Endodermal cell (in vitro differentiated cells): Measurements from ENCODE around the gene EMC10. TPM values are rescaled to one million over a fixed set of nuclear protein-coding genes. Genes with fewer than 3 reads are reported as not detected.
A peak's percentile ranks its signal among the peaks of the same experiment; 100 is the strongest.

Experiments used
- DNase-seq: peaks from one replicate; pipeline ENCODE4 v3.0.0-alpha.2; 2017
- H3K27ac ChIP-seq: 2 replicates; pipeline ENCODE4 v1.5.1; 2013; ENCODE audit warnings: mild to moderate bottlenecking, low read depth, low read length, moderate library complexity
- H3K27me3 ChIP-seq: 2 replicates; pipeline ENCODE4 v1.6.1; 2013; ENCODE audit warnings: mild to moderate bottlenecking, low read length, moderate library complexity; ENCODE audit not compliant: insufficient read depth, control insufficient read depth, poor library complexity, severe bottlenecking
- H3K36me3 ChIP-seq: 2 replicates; pipeline ENCODE4 v1.7.0; 2013; ENCODE audit warnings: mild to moderate bottlenecking, low read length, moderate library complexity; ENCODE audit not compliant: control insufficient read depth, insufficient read depth
- H3K4me1 ChIP-seq: one replicate; pipeline ENCODE4 v1.7.0; 2013; ENCODE audit warnings: low read length; ENCODE audit not compliant: control insufficient read depth, insufficient read depth
- H3K4me3 ChIP-seq: 2 replicates; pipeline ENCODE4 v1.5.1; 2013; ENCODE audit warnings: mild to moderate bottlenecking, low read length, moderate library complexity
- H3K9ac ChIP-seq: 2 replicates; pipeline ENCODE4 v1.6.1; 2013; ENCODE audit warnings: mild to moderate bottlenecking, low read length, moderate library complexity; ENCODE audit not compliant: poor library complexity, severe bottlenecking; ENCODE audit errors: extremely low read depth
- H3K9me3 ChIP-seq: 2 replicates; pipeline ENCODE4 v1.6.1; 2013; ENCODE audit warnings: mild to moderate bottlenecking, low read length, moderate library complexity; ENCODE audit not compliant: control insufficient read depth
- H3K27ac Mint-ChIP-seq: 2 replicates; pipeline ENCODE4 v1.8.0; 2020; ENCODE audit warnings: mixed read lengths
- H3K27me3 Mint-ChIP-seq: 2 replicates; pipeline ENCODE4 v1.8.0; 2021; ENCODE audit warnings: mild to moderate bottlenecking, mixed read lengths; ENCODE audit not compliant: insufficient read depth
- H3K36me3 Mint-ChIP-seq: 2 replicates; pipeline ENCODE4 v1.8.0; 2020; ENCODE audit warnings: low read depth, mixed read lengths
- H3K4me1 Mint-ChIP-seq: 2 replicates; pipeline ENCODE4 v1.8.0; 2020; ENCODE audit warnings: mixed read lengths
- H3K4me3 Mint-ChIP-seq: 2 replicates; pipeline ENCODE4 v1.8.0; 2020; ENCODE audit warnings: mild to moderate bottlenecking, moderate library complexity, mixed read lengths
- H3K9me3 Mint-ChIP-seq: 2 replicates; pipeline ENCODE4 v1.8.0; 2020; ENCODE audit warnings: mild to moderate bottlenecking, mixed read lengths
- WGBS, 2 experiments: methylation state at CpG; one replicate each; pipeline versions ENCODE4 v1.1.5 to v1.1.7; 2013; ENCODE audit warnings: missing lambda C conversion rate in 2 of 2, mixed read lengths in 1 of 2; ENCODE audit not compliant: insufficient coverage in 1 of 2, insufficient read length in 1 of 2; 5-methylcytosine and 5-hydroxymethylcytosine counted together
- total RNA-seq, 2 donors: library from RNA; stranded (reverse); fragmentation: NEBNext Ultra II Directional in 1 of 2; extraction: Animal tissue kit (Norgen Biotek cat#: 25700) in 1 of 2; gene quantifications; 2 replicates in 1 of 2; 3 replicates in 1 of 2; pipeline ENCODE4 v1.2.1, GENCODE V29; 2021
- TF ChIP-seq, protein P1 (sequence below): fragments of 200-600 bp; sonication (generic); conservative IDR thresholded peaks from 2 replicates; pipeline ENCODE4 v1.5.0; 2021; ENCODE audit warnings: antibody characterized with exemption, mild to moderate bottlenecking

Gene EMC10
- total RNA-seq, 2 donors from 2014 or later: 119 to 123 TPM

DNA sequence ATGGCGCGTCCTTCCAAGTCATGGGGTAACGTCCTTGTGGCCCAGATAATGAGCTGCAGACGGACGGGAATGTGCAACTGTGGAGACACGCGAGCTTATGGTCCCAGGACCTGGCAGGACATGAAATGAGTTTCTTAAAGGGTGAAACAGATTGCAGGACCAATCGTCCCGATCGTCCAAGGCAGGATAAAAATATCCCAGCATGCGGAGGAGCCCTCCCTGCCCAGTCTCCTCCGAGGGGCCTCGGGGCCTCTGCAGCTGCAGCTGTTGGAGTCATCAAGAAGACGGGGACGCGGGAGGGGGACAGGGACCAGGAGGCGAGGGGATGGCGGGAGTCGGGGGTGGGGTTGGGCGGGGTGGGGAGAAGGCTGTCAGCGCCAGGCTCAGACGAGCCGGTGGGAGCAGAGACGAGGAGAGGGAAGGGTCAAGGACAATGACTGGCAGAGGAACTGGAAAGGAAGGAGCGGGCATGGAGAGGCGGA is 14.7 kb downstream of the EMC10 start:
- WGBS, 2 experiments: 87 to 90% methylated on average over 17 to 26 of the region's 26 CpGs

DNA sequence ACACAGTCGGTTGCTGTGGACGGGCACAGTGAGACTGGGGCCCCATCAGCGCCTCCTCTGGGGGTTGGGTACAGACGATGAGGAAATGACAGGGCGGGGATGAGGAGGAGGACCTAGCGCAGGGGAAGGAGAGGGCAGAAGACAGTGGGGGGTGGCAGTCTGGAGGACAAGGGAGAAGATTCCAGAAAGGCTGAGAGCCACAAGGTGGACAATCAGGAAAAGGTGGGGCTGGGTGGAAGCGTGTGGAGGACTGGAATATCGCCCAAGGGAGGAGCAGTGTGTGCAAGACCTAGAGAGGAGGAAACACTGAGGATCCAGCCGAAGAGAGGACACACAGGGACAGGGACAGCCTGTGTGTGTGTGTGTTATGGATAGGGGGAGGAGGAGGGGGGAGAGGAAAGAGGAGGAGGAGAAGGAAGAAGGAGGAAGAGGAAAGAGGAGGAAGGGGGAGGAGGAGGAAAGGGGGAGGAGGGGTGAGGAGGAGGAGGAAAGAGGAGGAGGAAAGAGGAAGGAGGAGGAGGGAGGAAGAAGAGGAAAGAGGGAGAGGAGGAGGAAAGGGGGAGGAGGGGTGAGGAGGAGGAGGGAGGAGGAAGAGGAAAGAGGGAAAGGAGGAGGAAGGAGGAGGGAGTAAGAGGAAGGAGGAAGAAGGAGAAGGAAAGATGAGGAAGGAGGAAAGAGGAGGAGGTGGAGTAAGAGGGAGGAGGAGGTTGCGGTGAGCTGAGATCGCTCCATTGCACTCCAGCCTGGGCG is 16.2 kb downstream of the EMC10 start:
- 28 to 57% methylated on average over 5 to 9 of the region's 12 CpGs for WGBS, 2 experiments
- Histone ChIP-seq H3K4me1 (no peaks in the 10 kb centered on the region), H3K9ac (no peak overlapping the region), H3K4me3 (no peak overlapping the region), H3K27me3 (peaks cover 31% of the 10 kb centered on the region), H3K27ac (no peak overlapping the region), H3K9me3 (peaks cover 9% of the 10 kb centered on the region), H3K36me3 (no peaks in the 10 kb centered on the region)
- TF ChIP-seq, protein P1, sequence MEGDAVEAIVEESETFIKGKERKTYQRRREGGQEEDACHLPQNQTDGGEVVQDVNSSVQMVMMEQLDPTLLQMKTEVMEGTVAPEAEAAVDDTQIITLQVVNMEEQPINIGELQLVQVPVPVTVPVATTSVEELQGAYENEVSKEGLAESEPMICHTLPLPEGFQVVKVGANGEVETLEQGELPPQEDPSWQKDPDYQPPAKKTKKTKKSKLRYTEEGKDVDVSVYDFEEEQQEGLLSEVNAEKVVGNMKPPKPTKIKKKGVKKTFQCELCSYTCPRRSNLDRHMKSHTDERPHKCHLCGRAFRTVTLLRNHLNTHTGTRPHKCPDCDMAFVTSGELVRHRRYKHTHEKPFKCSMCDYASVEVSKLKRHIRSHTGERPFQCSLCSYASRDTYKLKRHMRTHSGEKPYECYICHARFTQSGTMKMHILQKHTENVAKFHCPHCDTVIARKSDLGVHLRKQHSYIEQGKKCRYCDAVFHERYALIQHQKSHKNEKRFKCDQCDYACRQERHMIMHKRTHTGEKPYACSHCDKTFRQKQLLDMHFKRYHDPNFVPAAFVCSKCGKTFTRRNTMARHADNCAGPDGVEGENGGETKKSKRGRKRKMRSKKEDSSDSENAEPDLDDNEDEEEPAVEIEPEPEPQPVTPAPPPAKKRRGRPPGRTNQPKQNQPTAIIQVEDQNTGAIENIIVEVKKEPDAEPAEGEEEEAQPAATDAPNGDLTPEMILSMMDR: no peak
- Mint-ChIP-seq H3K9me3 (peaks cover 3% of the 10 kb centered on the region), H3K36me3 (peaks cover 10% of the 10 kb centered on the region), H3K27me3 (peaks cover 84% of the 10 kb centered on the region), H3K27ac (no peak overlapping the region), H3K4me3 (no peak overlapping the region), H3K4me1 (no peaks in the 10 kb centered on the region)
- DNase-seq: peak; percentile 69

More for the DNA sequence above, 14.7 kb downstream of the EMC10 start:
- Histone ChIP-seq H3K9ac (no peak overlapping the region), H3K4me3 (no peak overlapping the region), H3K9me3 (peaks cover 18% of the 10 kb centered on the region), H3K27ac (no peak overlapping the region), H3K36me3 (peaks cover 6% of the 10 kb centered on the region), H3K4me1 (no peaks in the 10 kb centered on the region), H3K27me3 (peaks cover 33% of the 10 kb centered on the region)
- TF ChIP-seq, protein P1: no peak
- no peak for DNase-seq
- H3K36me3 Mint-ChIP-seq: peaks cover 20% of the 10 kb centered on the region
- no peak overlapping the region for H3K27ac Mint-ChIP-seq
- peaks cover 92% of the 10 kb centered on the region for H3K27me3 Mint-ChIP-seq
- H3K4me1 Mint-ChIP-seq: no peaks in the 10 kb centered on the region
- no peak overlapping the region for H3K4me3 Mint-ChIP-seq
- H3K9me3 Mint-ChIP-seq: peaks cover 14% of the 10 kb centered on the region

DNA sequence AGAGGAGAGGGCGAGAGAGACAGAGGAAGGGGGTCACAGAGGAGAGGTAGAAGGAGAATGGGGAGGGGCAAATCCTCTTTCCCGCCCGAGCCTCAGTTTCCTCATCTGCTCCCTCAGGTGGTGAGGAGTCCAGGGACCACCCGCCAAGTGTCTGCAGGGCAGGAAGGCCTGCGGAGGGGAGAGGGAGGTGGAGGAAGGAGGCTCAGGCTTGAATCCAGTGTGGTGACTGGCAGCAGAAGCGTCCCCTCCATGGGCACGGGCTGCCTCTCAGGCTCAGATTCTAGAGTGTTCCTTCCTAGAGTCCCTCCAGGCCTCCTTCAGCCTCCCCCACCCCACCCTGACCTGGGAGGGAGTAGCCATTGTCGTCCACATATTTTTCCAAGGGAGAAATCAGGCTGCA is 16.9 kb downstream of the EMC10 start:
- WGBS, 2 experiments: 72 to 74% methylated on average over 4 to 8 of the region's 8 CpGs
- H3K27me3 ChIP-seq: peaks cover 35% of the 10 kb centered on the region

More for the DNA sequence above, 16.9 kb downstream of the EMC10 start:
- peaks cover 3% of the 10 kb centered on the region for H3K9me3 Mint-ChIP-seq
- TF ChIP-seq, protein P1: no peak
- Histone ChIP-seq H3K36me3 (no peaks in the 10 kb centered on the region), H3K4me3 (no peak overlapping the region), H3K4me1 (no peaks in the 10 kb centered on the region), H3K27ac (no peak overlapping the region), H3K9ac (no peak overlapping the region), H3K9me3 (peaks cover 16% of the 10 kb centered on the region)
- no peak overlapping the region for H3K4me3 Mint-ChIP-seq
- no peaks in the 10 kb centered on the region for H3K4me1 Mint-ChIP-seq
- no peak overlapping the region for H3K27ac Mint-ChIP-seq
- DNase-seq: no peak
- peaks cover 77% of the 10 kb centered on the region for H3K27me3 Mint-ChIP-seq
- H3K36me3 Mint-ChIP-seq: peaks cover 10% of the 10 kb centered on the region
